ENCODE measurements around the gene SAMD8.

DNA sequence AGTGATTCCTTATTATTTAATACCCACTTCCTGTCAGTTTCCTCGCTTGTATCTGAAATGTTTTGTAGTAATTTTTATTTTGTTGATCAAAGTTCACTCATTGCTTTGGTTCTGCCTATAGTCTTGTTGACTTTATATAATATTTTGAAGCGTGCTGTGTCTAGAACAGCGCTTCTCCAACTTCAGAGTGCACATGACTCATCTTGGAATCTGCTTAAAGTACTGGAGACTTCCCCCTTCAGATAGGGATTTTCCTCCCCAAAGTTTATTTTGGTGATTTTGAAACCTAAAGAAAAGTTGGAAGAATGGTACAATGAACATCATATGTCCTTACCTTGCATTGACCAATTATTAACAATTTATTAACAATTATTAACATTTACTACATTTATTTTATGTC is 118.5 kb downstream of the SAMD8 start:
- TF ChIP-seq EZH2 (IDR thresholded peaks at IDR 0.05; ENCODE audit: borderline replicate concordance, insufficient read depth, low read depth, low read length, poor library complexity, severe bottlenecking), result no peak
- TF ChIP-seq, protein P1, sequence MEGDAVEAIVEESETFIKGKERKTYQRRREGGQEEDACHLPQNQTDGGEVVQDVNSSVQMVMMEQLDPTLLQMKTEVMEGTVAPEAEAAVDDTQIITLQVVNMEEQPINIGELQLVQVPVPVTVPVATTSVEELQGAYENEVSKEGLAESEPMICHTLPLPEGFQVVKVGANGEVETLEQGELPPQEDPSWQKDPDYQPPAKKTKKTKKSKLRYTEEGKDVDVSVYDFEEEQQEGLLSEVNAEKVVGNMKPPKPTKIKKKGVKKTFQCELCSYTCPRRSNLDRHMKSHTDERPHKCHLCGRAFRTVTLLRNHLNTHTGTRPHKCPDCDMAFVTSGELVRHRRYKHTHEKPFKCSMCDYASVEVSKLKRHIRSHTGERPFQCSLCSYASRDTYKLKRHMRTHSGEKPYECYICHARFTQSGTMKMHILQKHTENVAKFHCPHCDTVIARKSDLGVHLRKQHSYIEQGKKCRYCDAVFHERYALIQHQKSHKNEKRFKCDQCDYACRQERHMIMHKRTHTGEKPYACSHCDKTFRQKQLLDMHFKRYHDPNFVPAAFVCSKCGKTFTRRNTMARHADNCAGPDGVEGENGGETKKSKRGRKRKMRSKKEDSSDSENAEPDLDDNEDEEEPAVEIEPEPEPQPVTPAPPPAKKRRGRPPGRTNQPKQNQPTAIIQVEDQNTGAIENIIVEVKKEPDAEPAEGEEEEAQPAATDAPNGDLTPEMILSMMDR (IDR thresholded peaks at IDR 0.05), result no peak

Data from B cell (primary cell).